ENCODE data around the gene ARHGAP27. TPM values are rescaled to one million over a fixed set of nuclear protein-coding genes. Genes with fewer than 3 reads are reported as not detected.

The ARHGAP27 gene
- total and polyA plus RNA-seq, 9 of the 15 experiments (the other 6 are each of a cell fraction or from before 2014, with no cell fraction given) = 0.04 to 4.6 (median 2.1) TPM

DNA sequence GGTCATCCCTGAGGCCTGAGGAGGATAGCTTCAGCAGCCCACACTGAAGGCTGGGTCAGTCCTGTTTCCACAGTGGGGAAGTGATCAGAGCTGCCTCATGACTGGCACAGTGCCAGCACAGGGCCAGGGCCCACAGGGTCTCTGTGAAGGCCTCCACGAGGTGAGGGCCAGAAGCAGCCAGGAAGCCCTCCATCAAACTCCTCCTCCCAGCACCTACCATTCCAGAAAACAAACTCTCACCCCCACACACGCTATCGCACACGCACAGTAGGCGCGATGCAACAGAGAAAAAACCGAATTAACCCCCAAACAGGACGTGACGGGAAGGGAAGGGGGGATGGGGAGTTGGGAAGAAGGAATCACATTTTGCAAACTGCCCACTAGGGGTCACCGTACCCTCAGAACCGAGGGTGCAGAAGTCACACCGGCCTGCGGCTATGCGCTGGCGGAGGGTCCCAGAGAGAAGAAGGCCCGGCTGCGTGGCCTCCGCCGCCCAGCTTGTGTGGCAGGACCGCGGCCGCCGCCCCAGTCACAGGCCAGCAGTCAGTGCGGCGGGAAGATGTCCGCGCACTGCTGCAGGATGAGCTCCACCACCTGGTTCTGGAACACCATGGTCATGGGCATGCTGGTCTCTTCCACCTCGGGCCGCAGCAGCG, 37.6 kb downstream of the ARHGAP27 start (continued):
- TF ChIP-seq, protein P1, sequence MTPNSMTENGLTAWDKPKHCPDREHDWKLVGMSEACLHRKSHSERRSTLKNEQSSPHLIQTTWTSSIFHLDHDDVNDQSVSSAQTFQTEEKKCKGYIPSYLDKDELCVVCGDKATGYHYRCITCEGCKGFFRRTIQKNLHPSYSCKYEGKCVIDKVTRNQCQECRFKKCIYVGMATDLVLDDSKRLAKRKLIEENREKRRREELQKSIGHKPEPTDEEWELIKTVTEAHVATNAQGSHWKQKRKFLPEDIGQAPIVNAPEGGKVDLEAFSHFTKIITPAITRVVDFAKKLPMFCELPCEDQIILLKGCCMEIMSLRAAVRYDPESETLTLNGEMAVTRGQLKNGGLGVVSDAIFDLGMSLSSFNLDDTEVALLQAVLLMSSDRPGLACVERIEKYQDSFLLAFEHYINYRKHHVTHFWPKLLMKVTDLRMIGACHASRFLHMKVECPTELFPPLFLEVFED (CRISPR knock-in tag; conservative IDR thresholded peaks at IDR 0.05) = 0 out of 2 replicates have a peak, but pooled peaks have one; percentile 59
- TF ChIP-seq SREBF1 (IDR thresholded peaks at IDR 0.05; ENCODE audit: borderline replicate concordance, low read depth, low read length) (no peak), ZNF311 (CRISPR knock-in tag; IDR thresholded peaks at IDR 0.05) (no peak), MXI1 (IDR thresholded peaks at IDR 0.05; ENCODE audit: low read depth, low read length) (no peak), TCFL5 (CRISPR knock-in tag; conservative IDR thresholded peaks at IDR 0.05) (no peak), ZNF282 (CRISPR knock-in tag; IDR thresholded peaks at IDR 0.05) (no peak), KAT7 (CRISPR knock-in tag; IDR thresholded peaks at IDR 0.05; ENCODE audit: borderline replicate concordance) (no peak), RBBP5 (IDR thresholded peaks at IDR 0.05; ENCODE audit: borderline replicate concordance, insufficient read depth, low read length, poor library complexity, severe bottlenecking) (no peak), HDAC6 (IDR thresholded peaks at IDR 0.05; ENCODE audit: low read depth, low read length) (no peak), ZNF253 (CRISPR knock-in tag; conservative IDR thresholded peaks at IDR 0.05) (no peak), RFX5 (IDR thresholded peaks at IDR 0.05; ENCODE audit: low read depth, low read length) (no peak), CEBPB (tag; IDR thresholded peaks at IDR 0.05) (no peak), SUPT5H (IDR thresholded peaks at IDR 0.05) (no peak), TGIF2 (CRISPR knock-in tag; IDR thresholded peaks at IDR 0.05) (no peak)
- TF ChIP-seq, protein P2, sequence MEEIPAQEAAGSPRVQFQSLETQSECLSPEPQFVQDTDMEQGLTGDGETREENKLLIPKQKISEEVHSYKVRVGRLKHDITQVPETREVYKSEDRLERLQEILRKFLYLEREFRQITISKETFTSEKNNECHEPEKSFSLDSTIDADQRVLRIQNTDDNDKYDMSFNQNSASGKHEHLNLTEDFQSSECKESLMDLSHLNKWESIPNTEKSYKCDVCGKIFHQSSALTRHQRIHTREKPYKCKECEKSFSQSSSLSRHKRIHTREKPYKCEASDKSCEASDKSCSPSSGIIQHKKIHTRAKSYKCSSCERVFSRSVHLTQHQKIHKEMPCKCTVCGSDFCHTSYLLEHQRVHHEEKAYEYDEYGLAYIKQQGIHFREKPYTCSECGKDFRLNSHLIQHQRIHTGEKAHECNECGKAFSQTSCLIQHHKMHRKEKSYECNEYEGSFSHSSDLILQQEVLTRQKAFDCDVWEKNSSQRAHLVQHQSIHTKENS (CRISPR knock-in tag; IDR thresholded peaks at IDR 0.05) = no peak
- TF ChIP-seq, protein P3, sequence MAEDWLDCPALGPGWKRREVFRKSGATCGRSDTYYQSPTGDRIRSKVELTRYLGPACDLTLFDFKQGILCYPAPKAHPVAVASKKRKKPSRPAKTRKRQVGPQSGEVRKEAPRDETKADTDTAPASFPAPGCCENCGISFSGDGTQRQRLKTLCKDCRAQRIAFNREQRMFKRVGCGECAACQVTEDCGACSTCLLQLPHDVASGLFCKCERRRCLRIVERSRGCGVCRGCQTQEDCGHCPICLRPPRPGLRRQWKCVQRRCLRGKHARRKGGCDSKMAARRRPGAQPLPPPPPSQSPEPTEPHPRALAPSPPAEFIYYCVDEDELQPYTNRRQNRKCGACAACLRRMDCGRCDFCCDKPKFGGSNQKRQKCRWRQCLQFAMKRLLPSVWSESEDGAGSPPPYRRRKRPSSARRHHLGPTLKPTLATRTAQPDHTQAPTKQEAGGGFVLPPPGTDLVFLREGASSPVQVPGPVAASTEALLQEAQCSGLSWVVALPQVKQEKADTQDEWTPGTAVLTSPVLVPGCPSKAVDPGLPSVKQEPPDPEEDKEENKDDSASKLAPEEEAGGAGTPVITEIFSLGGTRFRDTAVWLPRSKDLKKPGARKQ (CRISPR knock-in tag; IDR thresholded peaks at IDR 0.05) = no peak
- TF ChIP-seq, protein P4, sequence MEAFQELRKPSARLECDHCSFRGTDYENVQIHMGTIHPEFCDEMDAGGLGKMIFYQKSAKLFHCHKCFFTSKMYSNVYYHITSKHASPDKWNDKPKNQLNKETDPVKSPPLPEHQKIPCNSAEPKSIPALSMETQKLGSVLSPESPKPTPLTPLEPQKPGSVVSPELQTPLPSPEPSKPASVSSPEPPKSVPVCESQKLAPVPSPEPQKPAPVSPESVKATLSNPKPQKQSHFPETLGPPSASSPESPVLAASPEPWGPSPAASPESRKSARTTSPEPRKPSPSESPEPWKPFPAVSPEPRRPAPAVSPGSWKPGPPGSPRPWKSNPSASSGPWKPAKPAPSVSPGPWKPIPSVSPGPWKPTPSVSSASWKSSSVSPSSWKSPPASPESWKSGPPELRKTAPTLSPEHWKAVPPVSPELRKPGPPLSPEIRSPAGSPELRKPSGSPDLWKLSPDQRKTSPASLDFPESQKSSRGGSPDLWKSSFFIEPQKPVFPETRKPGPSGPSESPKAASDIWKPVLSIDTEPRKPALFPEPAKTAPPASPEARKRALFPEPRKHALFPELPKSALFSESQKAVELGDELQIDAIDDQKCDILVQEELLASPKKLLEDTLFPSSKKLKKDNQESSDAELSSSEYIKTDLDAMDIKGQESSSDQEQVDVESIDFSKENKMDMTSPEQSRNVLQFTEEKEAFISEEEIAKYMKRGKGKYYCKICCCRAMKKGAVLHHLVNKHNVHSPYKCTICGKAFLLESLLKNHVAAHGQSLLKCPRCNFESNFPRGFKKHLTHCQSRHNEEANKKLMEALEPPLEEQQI (IDR thresholded peaks at IDR 0.05) = no peak
- TF ChIP-seq, protein P5, sequence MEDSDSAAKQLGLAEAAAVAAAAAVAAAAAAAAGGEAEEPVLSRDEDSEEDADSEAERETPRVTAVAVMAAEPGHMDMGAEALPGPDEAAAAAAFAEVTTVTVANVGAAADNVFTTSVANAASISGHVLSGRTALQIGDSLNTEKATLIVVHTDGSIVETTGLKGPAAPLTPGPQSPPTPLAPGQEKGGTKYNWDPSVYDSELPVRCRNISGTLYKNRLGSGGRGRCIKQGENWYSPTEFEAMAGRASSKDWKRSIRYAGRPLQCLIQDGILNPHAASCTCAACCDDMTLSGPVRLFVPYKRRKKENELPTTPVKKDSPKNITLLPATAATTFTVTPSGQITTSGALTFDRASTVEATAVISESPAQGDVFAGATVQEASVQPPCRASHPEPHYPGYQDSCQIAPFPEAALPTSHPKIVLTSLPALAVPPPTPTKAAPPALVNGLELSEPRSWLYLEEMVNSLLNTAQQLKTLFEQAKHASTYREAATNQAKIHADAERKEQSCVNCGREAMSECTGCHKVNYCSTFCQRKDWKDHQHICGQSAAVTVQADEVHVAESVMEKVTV (CRISPR knock-in tag; IDR thresholded peaks at IDR 0.05) = peak; percentile 61; the same call in 1 of the 2 replicates
